NCI-H524 (cell line): ENCODE results near the gene TRMT44.
A peak's percentile ranks its signal among the peaks of the same experiment; 100 is the strongest.

ENCODE experiments used
- DNase-seq, 2 experiments: peaks; one replicate each; lab custom pipeline; 2025; lab: John Stamatoyannopoulos, UW

The TRMT44 gene

GRCh38 chr4:8493484-8493883 is 52.9 kb downstream of the TRMT44 start:
- no peak for DNase-seq

- DNase-seq = no peak
Measured at GRCh38 chr4:8494218-8494617, 53.6 kb downstream of the TRMT44 start.

- no peak for DNase-seq
Measured at GRCh38 chr4:8494983-8495548, 54.5 kb downstream of the TRMT44 start.

GRCh38 chr4:8495803-8496202 is 55.2 kb downstream of the TRMT44 start:
- DNase-seq = peak; percentile 71 to 73

GRCh38 chr4:8497762-8498161 is 57.2 kb downstream of the TRMT44 start:
- DNase-seq = no peak

GRCh38 chr4:8500966-8501365 is 60.4 kb downstream of the TRMT44 start:
- DNase-seq = no peak

- peak in 1 of 2 experiments; percentile 59 for DNase-seq
Measured at GRCh38 chr4:8501781-8502180, 61.2 kb downstream of the TRMT44 start.

GRCh38 chr4:8502371-8502770 is 61.8 kb downstream of the TRMT44 start:
- no peak for DNase-seq

- DNase-seq = no peak
Measured at GRCh38 chr4:8502836-8503585, 62.4 kb downstream of the TRMT44 start.

- peak in 1 of 2 experiments; percentile 19 for DNase-seq
Measured at GRCh38 chr4:8503801-8504200, 63.2 kb downstream of the TRMT44 start.

- peak; percentile 38 to 75 for DNase-seq
Measured at GRCh38 chr4:8504279-8505007, 63.9 kb downstream of the TRMT44 start.

- DNase-seq = no peak
Measured at GRCh38 chr4:8505229-8505628, 64.7 kb downstream of the TRMT44 start.

- no peak for DNase-seq
Measured at GRCh38 chr4:8506006-8506372, 65.4 kb downstream of the TRMT44 start.

GRCh38 chr4:8506373-8507195 is 66.0 kb downstream of the TRMT44 start:
- DNase-seq = no peak

GRCh38 chr4:8507196-8507570 is 66.6 kb downstream of the TRMT44 start:
- no peak for DNase-seq

GRCh38 chr4:8507624-8508023 is 67.0 kb downstream of the TRMT44 start:
- DNase-seq = no peak

- DNase-seq = no peak
Measured at GRCh38 chr4:8508266-8508665, 67.7 kb downstream of the TRMT44 start.

- DNase-seq = no peak
Measured at GRCh38 chr4:8508740-8509139, 68.2 kb downstream of the TRMT44 start.

GRCh38 chr4:8509311-8509950 is 68.9 kb downstream of the TRMT44 start:
- no peak for DNase-seq

GRCh38 chr4:8510191-8510590 is 69.6 kb downstream of the TRMT44 start:
- no peak for DNase-seq

- DNase-seq = no peak
Measured at GRCh38 chr4:8510611-8511285, 70.2 kb downstream of the TRMT44 start.
